Left lobe of liver (tissue), 2 donors: ENCODE measurements around the gene SLC2A3. TPM values are rescaled to one million over a fixed set of nuclear protein-coding genes. Genes with fewer than 3 reads are reported as not detected.
"Not testable (repeated sequence)": the region's sequence is repeated elsewhere in the genome, so short reads cannot be mapped to it uniquely, and the experiment has no call there.

ENCODE experiments used
- ATAC-seq: fragments of 200-7000 bp; cut with Tn5 transposase; one replicate; pipeline ENCODE4 v1.9.1; 2020; ENCODE audit warnings: mild to moderate bottlenecking, moderate library complexity
- DNase-seq: peaks from one replicate; pipeline ENCODE4 v3.0.0-alpha.2; 2020; ENCODE audit warnings: low spot score
- total RNA-seq: library from RNA; stranded (reverse); gene quantifications from one replicate; pipeline ENCODE4 v1.2.1, GENCODE V29; 2021
- donor health status: DM: no; HTN: no; CAD: no; lungs with moderate emphysema.
- donor health status: DM: no; HTN: yes; CAD: no.

Gene SLC2A3
- total RNA-seq, 1 donor from 2014 or later, result 9.4 TPM

DNA sequence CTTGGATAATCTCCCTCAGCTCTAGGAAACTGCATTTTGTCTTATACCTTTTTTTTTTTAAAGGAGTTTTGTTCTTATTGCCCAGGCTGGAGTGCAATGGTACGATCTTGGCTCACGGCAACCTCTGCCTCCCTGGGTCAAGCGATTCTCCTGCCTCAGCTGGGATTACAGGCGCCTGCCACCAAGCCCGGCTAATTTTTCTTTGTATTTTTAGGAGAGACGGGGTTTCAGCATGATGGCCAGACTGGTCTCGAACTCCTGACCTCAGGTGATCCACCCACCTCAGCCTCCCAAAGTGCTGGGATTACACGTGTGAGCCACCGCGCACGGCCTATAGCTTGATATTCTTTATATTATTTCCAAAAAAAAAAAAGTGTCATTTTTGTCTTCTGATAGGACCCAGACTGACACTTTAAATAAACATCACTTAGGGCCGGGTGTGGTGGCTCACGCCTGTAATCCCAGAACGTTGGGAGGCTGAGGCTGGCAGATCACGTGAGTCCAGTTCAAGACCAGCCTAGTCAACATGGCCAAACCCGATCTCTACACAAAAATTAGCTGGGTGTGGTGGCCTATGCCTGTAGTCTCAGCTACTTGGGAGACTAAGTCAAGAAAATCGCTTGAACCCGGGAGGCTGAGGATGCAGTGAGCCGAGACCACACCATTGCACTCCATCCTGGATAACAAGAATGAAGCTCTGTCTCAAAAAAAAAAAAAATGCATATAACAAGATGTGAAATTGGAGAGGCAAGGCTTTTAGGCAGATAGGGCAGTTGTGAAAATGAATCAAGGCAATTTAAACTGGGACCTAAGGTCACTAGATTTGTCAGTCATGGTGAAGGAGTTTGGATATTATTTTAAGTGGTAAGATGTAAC is 18.4 kb downstream of the SLC2A3 start:
- no peak for DNase-seq

DNA sequence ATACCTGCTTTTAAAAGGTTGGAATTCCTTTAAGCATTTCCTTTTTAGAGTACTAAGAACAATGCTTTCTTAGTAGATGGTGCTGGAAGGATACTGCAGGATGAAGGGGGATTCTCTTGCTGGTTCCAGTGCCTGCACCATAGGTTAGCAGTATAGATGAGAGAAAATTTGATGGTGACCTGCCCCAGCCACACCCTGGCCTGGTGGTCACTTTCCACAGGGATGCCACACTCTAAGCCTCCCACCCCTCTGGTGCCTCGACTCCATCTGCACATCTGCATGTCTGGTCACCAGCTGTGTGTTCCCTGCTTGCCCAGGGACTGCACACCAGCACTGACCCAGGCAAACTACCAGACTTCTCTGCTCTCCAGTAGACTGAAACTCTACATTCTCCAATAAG is 19.1 kb downstream of the SLC2A3 start:
- DNase-seq (no peak), ATAC-seq (no peak)

More for the DNA sequence above, 18.4 kb downstream of the SLC2A3 start:
- ATAC-seq, result no peak

DNA sequence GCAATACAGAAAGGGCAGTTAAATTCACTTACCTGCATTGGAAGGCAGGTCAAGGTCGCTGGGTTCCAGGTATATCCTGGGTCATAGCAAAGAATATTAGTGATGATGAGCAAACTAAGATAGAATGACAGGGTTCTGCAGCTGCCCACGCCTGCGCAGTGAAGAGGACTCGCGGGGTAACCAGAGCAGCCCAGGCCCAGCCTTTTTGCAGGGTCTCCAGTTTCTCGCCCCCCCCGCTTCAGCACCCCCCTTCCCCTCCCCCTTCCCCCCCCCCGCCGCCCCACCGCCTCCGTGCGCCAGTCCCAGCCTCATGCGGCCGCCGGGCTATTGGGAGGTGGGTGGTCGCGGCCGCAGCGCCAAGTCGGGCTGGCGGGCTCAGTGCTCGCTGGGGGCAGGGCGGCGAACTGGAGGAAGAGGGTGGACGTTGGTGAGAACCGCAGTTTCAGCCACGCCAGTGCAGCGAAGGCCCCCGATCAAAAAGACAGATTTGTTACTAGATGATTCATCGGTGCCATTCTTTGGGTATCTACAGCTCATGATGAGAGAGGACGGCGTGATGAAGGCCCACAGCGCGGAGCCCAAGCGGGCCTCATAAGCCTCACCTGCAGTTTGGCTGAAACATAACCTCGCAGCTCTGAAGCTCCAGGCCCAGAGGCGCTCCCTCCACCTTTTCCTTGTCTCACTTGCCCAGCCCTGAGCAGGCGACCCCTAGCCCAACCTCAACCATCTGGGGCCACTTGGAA is 20.2 kb downstream of the SLC2A3 start:
- ATAC-seq (no peak), DNase-seq (no peak)

DNA sequence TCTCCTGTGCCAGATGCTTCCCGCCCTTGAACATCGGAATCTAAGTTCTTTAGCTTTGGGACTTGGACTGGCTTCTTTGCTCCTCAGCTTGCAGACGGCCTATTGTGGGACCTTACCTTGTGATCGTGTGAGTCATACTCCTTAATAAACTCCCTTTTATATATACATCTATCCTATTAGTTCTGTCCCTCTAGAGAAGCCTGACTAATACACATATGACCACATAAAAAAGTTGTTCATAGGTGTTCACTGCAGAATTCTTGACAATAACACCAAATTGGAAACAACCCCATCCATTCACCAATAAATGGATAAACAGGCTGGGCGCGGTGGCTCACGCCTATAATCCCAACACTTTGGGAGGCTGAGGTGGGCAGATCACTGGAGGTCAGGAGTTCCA is 25.9 kb downstream of the SLC2A3 start:
- DNase-seq, ATAC-seq: not testable (repeated sequence)

DNA sequence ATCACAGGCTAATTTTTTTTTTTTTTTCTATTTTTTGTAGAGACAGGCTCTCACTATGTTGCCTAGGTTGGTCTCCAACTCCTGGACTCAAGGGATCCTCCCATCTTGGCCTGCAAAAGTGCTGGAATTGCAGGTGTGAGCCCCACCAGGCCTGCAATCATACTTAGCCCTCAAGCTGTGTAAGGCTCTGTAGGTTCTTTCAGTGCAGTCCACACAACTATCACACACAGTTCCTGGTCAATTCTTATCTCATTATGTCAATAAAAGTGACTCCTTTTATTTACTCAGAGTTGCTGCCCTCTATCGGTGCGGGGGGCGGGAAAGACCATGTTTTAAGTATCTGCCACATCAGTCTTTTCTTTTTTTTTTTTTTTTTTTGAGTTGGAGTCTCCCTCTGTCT is 29.0 kb downstream of the SLC2A3 start:
- DNase-seq, result peak; percentile 74
- peak; percentile 99 for ATAC-seq

DNA sequence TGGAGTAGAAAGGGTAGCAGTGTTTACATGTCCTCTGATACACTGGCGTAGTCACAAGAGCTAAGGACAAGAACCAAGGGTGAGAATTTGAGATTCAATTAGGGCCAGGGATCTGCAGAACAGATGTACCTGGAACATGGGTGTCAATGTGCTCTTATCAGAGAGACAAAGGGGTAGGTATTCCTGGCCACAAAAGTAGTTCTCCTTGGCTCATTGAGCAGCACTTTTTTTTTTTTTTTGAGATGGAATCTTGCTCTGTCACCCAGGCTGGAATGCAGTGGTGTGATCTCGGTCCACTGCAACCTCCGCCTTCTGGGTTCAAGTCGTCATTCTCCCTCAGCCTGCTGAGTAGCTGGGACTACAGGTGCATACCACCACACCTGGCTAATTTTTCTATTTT is 29.7 kb downstream of the SLC2A3 start:
- not testable (repeated sequence) for DNase-seq
- peak; percentile 22 for ATAC-seq

DNA sequence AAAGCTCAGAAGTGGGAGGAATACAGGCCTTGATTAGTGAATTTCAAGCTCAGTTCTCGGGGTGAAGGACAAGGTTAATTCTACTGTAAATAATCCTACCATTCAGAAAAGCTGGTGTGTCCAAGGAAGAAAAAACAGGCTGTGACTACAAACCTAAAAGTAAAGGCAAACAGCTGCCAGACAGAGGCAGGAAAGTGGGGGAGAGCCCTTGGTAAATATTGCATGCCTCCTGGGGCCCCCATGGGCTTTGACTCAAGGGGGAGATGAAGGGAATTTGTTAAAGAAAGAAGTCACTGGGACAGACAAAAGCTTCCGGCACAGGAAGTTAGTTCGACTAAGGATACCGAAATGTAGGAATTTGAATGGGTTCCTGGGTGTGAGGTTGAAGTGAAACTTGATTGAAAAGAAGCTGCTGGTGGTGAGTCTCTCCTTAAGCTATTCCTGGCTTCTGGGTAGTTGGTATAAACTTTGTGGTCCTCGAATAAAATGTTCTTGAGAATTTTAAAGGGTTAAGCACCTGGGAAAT is 30.3 kb downstream of the SLC2A3 start:
- DNase-seq, ATAC-seq: not testable (repeated sequence)

DNA sequence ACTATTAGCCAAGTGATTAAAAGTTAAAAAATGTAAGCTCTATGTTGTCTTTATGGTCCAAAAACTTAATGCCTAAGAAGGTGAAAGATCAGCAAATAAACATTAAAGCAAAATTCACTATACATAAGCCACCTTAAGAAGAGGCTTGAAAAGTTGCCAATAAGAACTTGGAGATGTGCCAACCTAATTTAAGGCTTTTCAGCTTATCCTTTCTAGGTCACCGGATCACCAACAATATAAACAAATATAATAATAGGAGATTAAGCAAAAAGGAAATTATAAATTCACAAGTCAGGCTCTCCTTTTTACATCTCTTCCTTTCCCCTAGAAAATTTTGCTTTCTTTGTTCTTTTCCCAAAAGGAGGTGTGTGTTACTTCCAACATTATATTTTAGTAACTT is 30.9 kb downstream of the SLC2A3 start:
- no peak for DNase-seq

DNA sequence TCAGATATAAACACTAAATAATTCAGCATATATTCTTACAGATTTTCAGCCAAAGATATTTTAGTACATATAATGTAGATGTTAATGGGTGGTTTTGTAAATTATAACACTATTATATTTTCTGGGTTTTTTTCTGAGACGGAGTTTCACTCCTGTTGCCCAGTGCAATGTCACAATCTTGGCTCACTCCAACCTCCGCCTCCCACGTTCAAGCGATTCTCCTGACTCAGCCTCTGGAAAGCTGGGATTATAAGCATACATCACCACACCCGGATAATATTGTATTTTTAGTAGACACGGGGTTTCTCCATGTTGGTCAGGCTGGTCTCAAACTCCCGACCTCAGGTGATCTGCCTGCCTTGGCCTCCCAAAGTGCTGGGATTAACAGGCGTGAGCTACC is 33.6 kb downstream of the SLC2A3 start:
- DNase-seq, ATAC-seq: not testable (repeated sequence)

More for the DNA sequence above, 30.9 kb downstream of the SLC2A3 start:
- ATAC-seq, result no peak

DNA sequence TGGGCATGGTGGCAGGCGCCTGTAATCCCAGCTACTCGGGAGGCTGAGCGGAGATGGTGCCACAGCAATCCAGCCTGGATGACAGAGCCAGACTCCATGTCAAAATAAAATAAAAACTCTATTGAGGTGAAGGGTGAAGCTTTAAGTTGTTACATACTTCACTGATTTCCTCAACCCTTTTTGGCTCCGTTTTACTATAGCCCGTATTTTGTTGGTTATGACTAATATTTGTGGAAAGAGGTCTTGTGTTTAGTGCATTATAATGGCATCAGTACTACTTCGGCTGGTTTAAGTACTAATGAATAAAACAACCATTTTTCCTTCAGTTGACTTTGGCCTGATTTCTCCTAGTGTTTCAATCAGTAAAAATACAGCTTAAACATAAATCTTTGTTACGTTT is 36.2 kb downstream of the SLC2A3 start:
- ATAC-seq, result no peak
- DNase-seq, result no peak

DNA sequence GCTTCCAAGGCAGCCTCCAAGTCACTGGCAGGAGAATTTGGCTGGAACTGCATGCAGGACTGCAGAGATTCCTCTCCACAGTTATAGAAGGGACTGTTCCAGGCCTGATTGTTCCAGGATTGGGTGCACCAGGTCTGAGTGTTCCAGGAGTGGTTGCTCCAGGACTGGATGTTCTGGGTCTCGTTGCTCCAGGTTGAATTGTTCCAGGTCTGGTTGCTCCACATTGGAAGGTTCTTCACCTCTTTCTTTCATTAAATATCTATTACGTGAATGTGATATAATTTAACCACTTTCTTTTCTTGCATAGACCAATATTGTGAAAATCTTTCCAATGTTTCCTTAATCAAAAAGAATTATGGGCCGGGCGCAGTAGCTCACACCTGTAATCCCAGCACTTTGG is 39.3 kb downstream of the SLC2A3 start:
- DNase-seq, result peak; percentile 72
- peak; percentile 56 for ATAC-seq

DNA sequence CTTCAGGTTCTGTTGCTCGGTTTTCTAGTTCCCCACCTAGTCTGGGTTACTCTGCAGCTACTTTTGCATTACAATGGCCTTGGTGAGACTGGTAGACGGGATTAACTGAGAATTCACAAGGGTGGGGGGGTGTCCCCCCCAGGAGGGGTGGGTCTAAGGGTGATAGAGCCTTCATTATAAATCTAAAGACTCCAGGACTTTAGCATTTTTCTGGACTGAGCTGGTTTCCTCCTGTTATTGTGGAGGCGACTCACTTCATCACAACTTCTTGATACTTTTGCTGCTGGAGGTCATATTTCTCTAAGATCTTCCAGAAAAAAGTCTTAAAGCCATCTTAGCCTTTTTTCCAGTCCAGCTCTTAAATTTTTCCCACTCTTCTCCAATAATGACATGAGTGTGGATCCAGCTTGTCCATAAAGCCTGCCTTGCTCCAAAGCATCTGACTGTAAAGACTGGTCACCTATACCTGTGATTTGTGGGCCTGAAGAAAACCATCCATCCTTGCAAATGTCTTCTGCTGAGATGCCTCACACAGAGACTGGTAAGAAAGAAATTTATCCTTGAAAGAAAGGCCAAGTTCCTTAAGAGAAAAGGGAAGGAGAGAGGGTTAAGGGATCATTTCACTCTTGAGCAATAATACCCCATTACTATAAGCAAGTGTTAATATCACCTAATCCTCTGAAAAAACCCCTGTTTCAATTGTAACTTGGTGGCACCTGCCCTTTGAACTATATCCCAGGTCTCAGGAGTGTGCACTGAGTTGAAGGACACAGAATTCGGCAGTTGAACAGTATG is 43.6 kb downstream of the SLC2A3 start:
- DNase-seq, result no peak
- ATAC-seq, result no peak

DNA sequence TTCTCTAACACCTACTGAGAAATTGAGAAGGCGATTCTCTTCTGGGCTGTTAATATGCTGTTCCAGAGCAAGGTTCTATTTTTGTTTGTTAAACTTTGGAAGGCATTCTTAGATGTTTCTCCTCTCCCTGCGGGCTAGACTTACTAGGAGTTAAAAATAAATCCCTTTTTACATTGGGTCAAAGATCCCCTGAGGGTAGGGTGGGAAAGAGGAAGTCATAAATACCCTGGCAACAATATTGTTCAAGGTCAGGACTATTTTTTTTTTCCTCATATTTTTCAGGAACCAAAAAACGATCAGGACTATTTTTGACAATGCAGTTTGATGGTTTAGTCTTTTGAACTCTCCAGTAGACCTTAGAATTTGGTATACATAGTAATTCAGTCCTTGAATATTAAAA is 51.3 kb downstream of the SLC2A3 start:
- ATAC-seq, result no peak

DNA sequence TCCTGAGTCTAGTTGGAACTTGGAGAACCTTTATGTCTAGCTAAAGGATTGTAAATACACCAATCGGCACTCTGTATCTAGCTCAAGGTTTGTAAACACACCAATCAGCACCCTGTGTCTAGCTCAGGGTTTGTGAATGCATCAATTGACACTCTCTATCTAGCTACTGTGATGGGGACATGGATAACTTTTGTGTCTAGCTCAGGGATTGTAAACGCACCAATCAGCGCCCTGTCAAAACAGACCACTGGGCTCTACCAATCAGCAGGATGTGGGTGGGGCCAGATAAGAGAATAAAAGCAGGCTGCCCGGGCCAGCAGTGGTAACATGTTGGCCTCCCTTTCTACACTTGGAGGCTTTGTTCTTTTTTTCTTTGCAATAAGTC is 54.3 kb downstream of the SLC2A3 start:
- not testable (repeated sequence) for ATAC-seq, DNase-seq

More for the DNA sequence above, 51.3 kb downstream of the SLC2A3 start:
- DNase-seq, result no peak

DNA sequence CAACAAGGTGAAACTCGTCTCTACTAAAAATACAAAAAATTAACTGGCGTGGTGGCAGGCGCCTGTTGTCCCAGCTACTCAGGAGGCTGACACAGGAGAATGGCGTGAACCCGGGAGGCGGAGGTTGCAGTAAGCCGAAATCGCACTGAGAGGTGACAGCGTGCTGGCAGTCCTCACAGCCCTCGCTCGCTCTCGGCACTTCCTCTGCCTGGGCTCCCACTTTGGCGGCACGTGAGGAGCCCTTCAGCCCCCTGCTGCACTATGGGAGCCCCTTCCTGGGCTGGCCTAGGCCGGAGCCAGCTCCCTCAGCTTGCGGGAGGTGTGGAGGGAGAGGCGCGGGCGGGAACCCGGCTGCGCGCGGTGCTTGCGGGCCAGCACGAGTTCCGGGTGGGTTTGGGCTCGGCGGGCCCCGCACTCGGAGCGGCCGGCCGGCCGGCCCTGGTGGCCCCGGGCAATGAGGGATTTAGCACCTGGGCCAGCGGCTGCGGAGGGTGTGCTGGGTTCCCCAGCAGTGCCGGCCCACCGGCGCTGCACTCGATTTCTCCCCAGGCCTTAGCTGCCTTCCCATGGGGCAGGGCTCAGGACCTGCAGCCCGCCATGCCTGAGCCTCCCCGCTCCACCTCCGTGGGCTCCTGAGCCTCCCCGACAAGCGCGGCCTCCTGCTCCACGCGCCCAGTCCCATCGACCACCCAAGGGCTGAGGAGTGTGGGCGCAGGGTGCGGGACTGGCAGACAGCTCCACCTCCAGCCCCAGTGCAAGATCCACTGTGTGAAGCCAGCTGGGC is 54.8 kb downstream of the SLC2A3 start:
- not testable (repeated sequence) for DNase-seq, ATAC-seq

DNA sequence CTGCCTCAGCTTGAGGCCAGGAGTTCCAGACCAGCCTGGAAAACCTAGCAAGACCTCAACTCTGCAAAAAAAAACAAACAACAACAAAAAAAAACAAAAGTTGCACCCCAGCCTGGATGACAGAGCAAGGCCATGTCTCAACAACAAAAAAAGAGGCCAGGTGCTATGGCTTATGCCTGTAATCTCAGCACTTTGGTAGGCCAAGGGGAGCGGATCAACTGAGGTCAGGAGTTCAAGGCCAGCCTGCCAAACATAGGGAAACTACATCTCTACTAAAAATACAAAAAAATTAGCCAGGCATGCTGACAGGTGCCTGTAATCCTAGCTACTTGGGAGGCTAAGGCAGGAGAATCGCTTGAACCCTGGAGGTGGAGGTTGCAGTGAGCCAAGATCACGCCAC is 56.7 kb downstream of the SLC2A3 start:
- no peak for DNase-seq
- ATAC-seq, result peak; percentile 11

DNA sequence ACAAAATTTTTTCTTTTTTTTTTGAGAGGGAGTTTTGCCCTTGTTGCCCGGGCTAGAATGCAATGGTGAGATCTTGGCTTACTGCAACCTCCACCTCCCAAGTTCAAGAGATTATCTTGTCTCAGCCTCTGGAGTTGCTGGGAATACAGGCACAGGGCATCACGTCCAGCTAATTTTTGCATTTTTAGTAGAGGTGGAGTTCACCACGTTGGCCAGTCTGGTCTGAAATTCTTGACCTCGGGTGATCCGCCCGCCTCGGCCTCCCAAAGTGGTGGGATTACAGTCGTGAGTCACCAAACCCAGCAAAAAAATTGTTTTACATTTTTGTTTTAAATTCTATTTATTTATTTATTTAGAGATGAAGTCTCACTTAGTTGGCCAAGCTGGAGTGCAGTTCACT is 58.6 kb downstream of the SLC2A3 start:
- DNase-seq (no peak), ATAC-seq (no peak)

DNA sequence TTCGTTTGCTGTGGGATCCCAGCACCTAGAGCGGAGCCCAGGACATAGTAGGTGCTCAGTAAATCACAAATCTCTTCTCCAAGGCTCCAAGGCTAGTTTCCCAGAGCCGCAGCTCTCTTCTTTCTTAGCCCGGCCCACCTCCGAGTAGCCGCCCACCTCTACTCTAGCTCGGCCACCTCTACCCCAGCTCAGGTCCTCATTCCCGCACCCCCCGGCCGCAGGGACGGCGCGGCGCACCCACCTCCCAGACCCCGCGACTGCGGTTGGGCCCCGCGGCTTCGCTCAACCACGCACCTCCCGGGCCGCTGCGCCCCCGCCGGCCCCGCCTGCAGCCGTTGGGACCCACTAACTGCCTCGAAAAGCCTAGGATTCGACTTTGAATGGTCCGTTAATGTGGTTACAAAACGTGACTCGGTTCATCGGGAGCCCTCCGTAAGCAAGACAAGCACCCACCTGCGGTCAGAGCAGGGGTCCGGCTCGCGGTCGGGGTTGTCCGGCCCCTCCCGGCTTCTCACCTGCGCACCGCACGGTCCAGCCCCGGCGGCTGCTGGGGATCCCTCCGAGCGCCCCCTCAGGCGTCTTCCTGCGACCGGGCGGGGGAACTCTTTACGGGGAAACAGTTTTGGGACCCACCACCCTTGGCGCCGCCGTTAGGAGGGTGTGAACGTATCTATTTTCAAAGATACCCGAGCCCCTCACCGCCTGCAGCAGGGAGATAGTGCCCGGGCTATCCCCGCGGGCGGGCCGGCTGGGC is 63.2 kb downstream of the SLC2A3 start, which contains the start of gene SLC2A14:
Gene SLC2A14, minus strand, starts transcription at position 350 of the 754 bp plus-strand sequence. CDS start 3,035 bp downstream, outside the sequence.
- no peak for DNase-seq
- no peak for ATAC-seq

DNA sequence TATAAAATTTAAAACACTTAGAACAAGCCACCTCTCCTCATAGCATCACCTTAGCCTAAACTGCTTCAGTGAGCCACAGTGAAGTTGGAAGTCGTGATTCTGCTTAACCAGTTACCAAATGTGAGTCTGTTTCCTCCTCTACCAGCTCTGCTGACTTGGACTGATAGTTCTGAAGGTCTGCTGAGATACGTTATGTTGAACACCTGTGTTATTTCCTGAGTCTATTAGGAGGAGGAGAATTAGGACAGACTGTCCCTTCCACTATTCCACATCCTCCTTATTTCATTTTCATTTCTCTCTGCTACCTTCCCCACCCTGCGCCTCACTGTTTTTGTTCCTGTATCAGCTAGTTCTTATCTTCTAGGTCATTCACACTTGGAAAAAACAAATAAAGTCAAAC is 65.7 kb downstream of the SLC2A3 start:
- no peak for DNase-seq
- ATAC-seq, result no peak
